HG02798 (cell line): ENCODE results near the gene SNX9.
"Not testable (repeated sequence)": the region's sequence is repeated elsewhere in the genome, so short reads cannot be mapped to it uniquely, and the experiment has no call there.

Experiments
- ATAC-seq: cut with Tn5 transposase; IDR thresholded peaks from one replicate; pipeline ENCODE4 v1.9.1; 2021; ENCODE audit warnings: mild to moderate bottlenecking; ENCODE audit not compliant: unreplicated experiment, poor library complexity

SNX9 gene

GRCh38 chr6:157823001-157823527, at the start of gene SNX9:
TSS of gene SNX9 (plus strand) at chr6:157823246. CDS start at chr6:157823435, 189 bp downstream.
- ATAC-seq = peak; percentile 78

- no peak for ATAC-seq
These were observed 49.7 kb upstream of the SNX9 start for GRCh38 chr6:157773248-157773773.

- ATAC-seq = no peak
These were observed 48.6 kb upstream of the SNX9 start for GRCh38 chr6:157774153-157775135.

GRCh38 chr6:157775376-157775775, 47.7 kb upstream of the SNX9 start:
- no peak for ATAC-seq

- no peak for ATAC-seq
These were observed 45.7 kb upstream of the SNX9 start for GRCh38 chr6:157777344-157777743.

GRCh38 chr6:157778719-157779118, 44.3 kb upstream of the SNX9 start:
- no peak for ATAC-seq

- ATAC-seq = no peak
These were observed 43.1 kb upstream of the SNX9 start for GRCh38 chr6:157779705-157780604.

- no peak for ATAC-seq
These were observed 37.4 kb upstream of the SNX9 start for GRCh38 chr6:157785636-157786035.

GRCh38 chr6:157786221-157786620, 36.8 kb upstream of the SNX9 start:
- no peak for ATAC-seq

GRCh38 chr6:157787080-157787479, 36.0 kb upstream of the SNX9 start:
- no peak for ATAC-seq

GRCh38 chr6:157788180-157788579, 34.9 kb upstream of the SNX9 start:
- no peak for ATAC-seq

- ATAC-seq = no peak
These were observed 33.7 kb upstream of the SNX9 start for GRCh38 chr6:157789297-157789696.

- ATAC-seq = no peak
These were observed 33.2 kb upstream of the SNX9 start for GRCh38 chr6:157789861-157790260.

GRCh38 chr6:157790548-157791160, 32.4 kb upstream of the SNX9 start:
- no peak for ATAC-seq

- ATAC-seq = no peak
These were observed 31.6 kb upstream of the SNX9 start for GRCh38 chr6:157791450-157791849.

- no peak for ATAC-seq
These were observed 30.4 kb upstream of the SNX9 start for GRCh38 chr6:157792671-157793070.

- not testable (repeated sequence) for ATAC-seq
These were observed 29.0 kb upstream of the SNX9 start for GRCh38 chr6:157794012-157794411.

- ATAC-seq = no peak
These were observed 27.2 kb upstream of the SNX9 start for GRCh38 chr6:157795841-157796240.

- ATAC-seq = no peak
These were observed 24.2 kb upstream of the SNX9 start for GRCh38 chr6:157798851-157799250.

- ATAC-seq = not testable (repeated sequence)
These were observed 23.5 kb upstream of the SNX9 start for GRCh38 chr6:157799561-157799960.
